ENCODE results near the gene HBP1. TPM values are rescaled to one million over a fixed set of nuclear protein-coding genes. Genes with fewer than 3 reads are reported as not detected.

Gene HBP1
- total RNA-seq, 2 experiments from 2014 or later, result 9.3 to 18.1 TPM

- POLR2A ChIA-PET, result interaction anchor here (1.3 kb wide), 1 partner anchor 12 kb away, joined by 4 read pairs; no protein-coding TSS in a partner anchor
- TF ChIP-seq CTCF (conservative IDR thresholded peaks at IDR 0.05; ENCODE audit: low read length) (no peak), EZH2phosphoT487 (IDR thresholded peaks at IDR 0.05; ENCODE audit: borderline replicate concordance, low read depth, low read length) (no peak)
- no peak for DNase-seq (ENCODE audit: low spot score)
- H3K36me3 ChIP-seq (ENCODE audit: insufficient read depth, low read length), result peaks cover 72% of the 10 kb centered on the region
- no peaks in the 10 kb centered on the region for H3K4me1 ChIP-seq (ENCODE audit: insufficient read depth, low read length, poor library complexity, severe bottlenecking)
- H4K20me1 ChIP-seq (ENCODE audit: insufficient read depth, low read length), result no peaks in the 10 kb centered on the region
- H3K4me2 ChIP-seq (ENCODE audit: low read length), result no peak overlapping the region
- CTCF ChIA-PET (ENCODE audit: unreplicated experiment), result no interaction called here
- no TSS peak for BruUV-seq (replicated peaks)
- no peak overlapping the region for H2AFZ ChIP-seq (ENCODE audit: low read length)
- no peak overlapping the region for H3K27ac ChIP-seq (ENCODE audit: low read depth, low read length, poor library complexity, severe bottlenecking)
- H3K4me3 ChIP-seq (ENCODE audit: low read depth, low read length, poor library complexity, severe bottlenecking), result no peak overlapping the region
- intact Hi-C loops (cut with micrococcal nuclease; ENCODE audit: unreplicated experiment), result no loop called here
- no peaks in the 10 kb centered on the region for H3K9me3 ChIP-seq (ENCODE audit: low read length)
- H3K79me2 ChIP-seq (ENCODE audit: insufficient read depth, low read depth, low read length), result no peaks in the 10 kb centered on the region; the same call in 1 of the 2 replicates
- H3K9me2 ChIP-seq (ENCODE audit: insufficient read depth, low read length), result no peaks in the 10 kb centered on the region
Observed at GRCh38 chr7:107185716-107186115, 16.9 kb downstream of the HBP1 start.

GRCh38 chr7:107186240-107186639, 17.4 kb downstream of the HBP1 start:
- Histone ChIP-seq H3K9me2 (ENCODE audit: insufficient read depth, low read length) (no peaks in the 10 kb centered on the region), H3K4me2 (ENCODE audit: low read length) (no peak overlapping the region), H3K4me3 (ENCODE audit: low read depth, low read length, poor library complexity, severe bottlenecking) (no peak overlapping the region), H3K79me2 (ENCODE audit: insufficient read depth, low read depth, low read length) (no peaks in the 10 kb centered on the region; the same call in 1 of the 2 replicates), H3K4me1 (ENCODE audit: insufficient read depth, low read length, poor library complexity, severe bottlenecking) (no peaks in the 10 kb centered on the region), H3K9me3 (ENCODE audit: low read length) (no peaks in the 10 kb centered on the region), H3K36me3 (ENCODE audit: insufficient read depth, low read length) (peaks cover 74% of the 10 kb centered on the region), H3K27ac (ENCODE audit: low read depth, low read length, poor library complexity, severe bottlenecking) (no peak overlapping the region), H2AFZ (ENCODE audit: low read length) (no peak overlapping the region), H4K20me1 (ENCODE audit: insufficient read depth, low read length) (no peaks in the 10 kb centered on the region)
- DNase-seq (ENCODE audit: low spot score), result no peak
- CTCF ChIA-PET (ENCODE audit: unreplicated experiment), result no interaction called here
- intact Hi-C loops (cut with micrococcal nuclease; ENCODE audit: unreplicated experiment), result no loop called here
- POLR2A ChIA-PET, result interaction anchor here (1.3 kb wide), 1 partner anchor 12 kb away, joined by 4 read pairs; no protein-coding TSS in a partner anchor
- TF ChIP-seq CTCF (conservative IDR thresholded peaks at IDR 0.05; ENCODE audit: low read length), result no peak
- TF ChIP-seq EZH2phosphoT487 (IDR thresholded peaks at IDR 0.05; ENCODE audit: borderline replicate concordance, low read depth, low read length), result no peak
- BruUV-seq (replicated peaks), result no TSS peak

- H3K4me1 ChIP-seq (ENCODE audit: insufficient read depth, low read length, poor library complexity, severe bottlenecking), result no peaks in the 10 kb centered on the region
- no TSS peak for BruUV-seq (replicated peaks)
- no peaks in the 10 kb centered on the region for H3K9me2 ChIP-seq (ENCODE audit: insufficient read depth, low read length)
- no peak for TF ChIP-seq CTCF (conservative IDR thresholded peaks at IDR 0.05; ENCODE audit: low read length)
- TF ChIP-seq EZH2phosphoT487 (IDR thresholded peaks at IDR 0.05; ENCODE audit: borderline replicate concordance, low read depth, low read length), result no peak
- no peak for DNase-seq (ENCODE audit: low spot score)
- intact Hi-C loops (cut with micrococcal nuclease; ENCODE audit: unreplicated experiment), result no loop called here
- H2AFZ ChIP-seq (ENCODE audit: low read length), result no peak overlapping the region
- ChIA-PET POLR2A (no interaction called here), CTCF (ENCODE audit: unreplicated experiment) (no interaction called here)
- H3K79me2 ChIP-seq (ENCODE audit: insufficient read depth, low read depth, low read length), result no peaks in the 10 kb centered on the region; the same call in 1 of the 2 replicates
- H3K4me2 ChIP-seq (ENCODE audit: low read length), result no peak overlapping the region
- H4K20me1 ChIP-seq (ENCODE audit: insufficient read depth, low read length), result no peaks in the 10 kb centered on the region
- no peak overlapping the region for H3K27ac ChIP-seq (ENCODE audit: low read depth, low read length, poor library complexity, severe bottlenecking)
- H3K36me3 ChIP-seq (ENCODE audit: insufficient read depth, low read length), result peaks cover 72% of the 10 kb centered on the region
- no peak overlapping the region for H3K4me3 ChIP-seq (ENCODE audit: low read depth, low read length, poor library complexity, severe bottlenecking)
- no peaks in the 10 kb centered on the region for H3K9me3 ChIP-seq (ENCODE audit: low read length)
Observed at GRCh38 chr7:107187774-107188173, 19.0 kb downstream of the HBP1 start.

All from OCI-LY7 (cell line).